SU-DHL-6 (cell line): ENCODE results near the gene INPP4B.

Experiments
- CTCF ChIP-seq: fragments of 200-600 bp; sonication (generic); IDR thresholded peaks from one replicate; pipeline ENCODE4 v1.5.1; 2017; ENCODE audit warnings: antibody characterized with exemption, mild to moderate bottlenecking, low read length, moderate library complexity; ENCODE audit not compliant: insufficient read depth, poor library complexity, severe bottlenecking
- EZH2phosphoT487 ChIP-seq: fragments of 200-600 bp; sonication (generic), shearing (Covaris generic); conservative IDR thresholded peaks from 2 replicates; pipeline ENCODE4 v1.6.1; 2018; ENCODE audit warnings: mild to moderate bottlenecking, antibody characterized with exemption, low read length, moderate library complexity, mixed read lengths

- TF ChIP-seq CTCF (no peak), EZH2phosphoT487 (no peak)
Observed at GRCh38 chr4:142549248-142549647, 296.9 kb downstream of the INPP4B start.
